Ascending aorta (tissue), 2 donors: ENCODE data around the gene CCDC50. TPM values are rescaled to one million over a fixed set of nuclear protein-coding genes. Genes with fewer than 3 reads are reported as not detected.
A peak's percentile ranks its signal among the peaks of the same experiment; 100 is the strongest.

Experiments used
- DNase-seq, 2 donors: peaks; one replicate each; pipeline ENCODE4 v3.0.0-alpha.2; 2019; ENCODE audit warnings: low spot score in 2 of 2
- H3K27ac ChIP-seq, 2 donors: fragments of 200-600 bp; sonication (generic); one replicate each; pipeline ENCODE4 v1.5.1; 2016 to 2017; ENCODE audit warnings: mild to moderate bottlenecking in 1 of 2
- H3K27me3 ChIP-seq: fragments of 200-600 bp; sonication (generic); one replicate; pipeline ENCODE4 v1.5.1; 2017
- H3K36me3 ChIP-seq, 2 donors: fragments of 200-600 bp; sonication (generic); one replicate each; pipeline ENCODE4 v1.5.1; 2016
- H3K4me1 ChIP-seq, 2 donors: fragments of 200-600 bp; sonication (generic); one replicate each; pipeline ENCODE4 v1.5.1; 2016 to 2017; ENCODE audit warnings: mild to moderate bottlenecking in 1 of 2
- H3K4me3 ChIP-seq, 2 donors: fragments of 200-600 bp; sonication (generic); one replicate each; pipeline ENCODE4 v1.5.1; 2016 to 2017; ENCODE audit warnings: mild to moderate bottlenecking in 1 of 2
- H3K9me3 ChIP-seq, 2 donors: fragments of 200-600 bp; sonication (generic); one replicate each; pipeline ENCODE4 v1.5.1; 2016
- intact Hi-C: fragments of 100-400 bp; cut with DNase I; formaldehyde crosslinking; loops from one replicate; pipeline ENCODE4 v1.15.1; 2023
- total RNA-seq: library from RNA; depleted of rRNA; stranded (reverse); fragments of >200 nt; gene quantifications from one replicate; pipeline ENCODE4 v1.1.0, GENCODE V29; 2016
- TF ChIP-seq, protein P1 (sequence below), 3 experiments: fragments of 200-600 bp in 2 of 3; fragments of 450-650 bp in 1 of 3; sonication (generic) in 2 of 3; IDR thresholded peaks; one replicate each; pipeline ENCODE4 v1.5.1; 2016 to 2019; ENCODE audit warnings: antibody characterized with exemption in 3 of 3, mild to moderate bottlenecking in 1 of 3, moderate library complexity in 1 of 3

CCDC50 gene
- total RNA-seq, 1 donor from 2014 or later, result 82.8 TPM

DNA sequence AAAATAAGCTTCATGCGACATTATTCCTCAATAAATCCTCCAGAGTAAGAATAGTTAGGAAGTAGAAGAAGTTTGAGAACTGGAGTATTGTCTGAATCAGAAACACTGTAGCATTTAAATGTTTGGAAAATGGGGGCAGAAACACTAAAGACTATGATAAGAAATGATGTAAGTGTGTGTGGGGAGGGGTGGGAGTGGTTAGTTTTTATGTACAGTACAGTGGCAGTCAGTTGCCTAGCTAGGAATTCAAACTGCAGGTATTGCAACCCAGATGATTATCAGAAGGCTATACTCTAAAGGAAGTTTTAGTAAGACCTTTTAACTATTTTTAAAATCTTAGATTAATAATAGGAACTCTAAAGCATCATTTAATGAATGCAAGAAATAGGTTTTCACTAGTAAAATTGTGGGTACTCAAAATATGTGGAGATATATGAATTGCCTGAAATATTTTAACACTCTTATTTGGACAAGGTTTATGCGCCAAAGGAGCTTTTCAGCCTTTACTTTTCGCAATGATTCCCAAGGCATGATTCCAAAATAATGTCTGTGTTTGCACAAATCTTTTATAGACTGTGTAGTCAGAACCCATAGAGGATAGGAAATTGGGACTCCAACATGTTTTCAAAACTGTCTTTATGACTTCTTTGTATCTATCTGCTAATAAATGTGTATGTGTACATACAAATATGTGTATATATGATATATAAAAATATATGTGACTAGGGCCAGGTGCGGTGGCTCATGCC, 8.0 kb upstream of the CCDC50 start:
- Histone ChIP-seq H3K27me3 (no peaks in the 10 kb centered on the region), H3K27ac (no peak overlapping the region), H3K4me1 (no peaks in the 10 kb centered on the region), H3K36me3 (no peaks in the 10 kb centered on the region), H3K4me3 (no peak overlapping the region), H3K9me3 (no peaks in the 10 kb centered on the region)
- TF ChIP-seq, protein P1, sequence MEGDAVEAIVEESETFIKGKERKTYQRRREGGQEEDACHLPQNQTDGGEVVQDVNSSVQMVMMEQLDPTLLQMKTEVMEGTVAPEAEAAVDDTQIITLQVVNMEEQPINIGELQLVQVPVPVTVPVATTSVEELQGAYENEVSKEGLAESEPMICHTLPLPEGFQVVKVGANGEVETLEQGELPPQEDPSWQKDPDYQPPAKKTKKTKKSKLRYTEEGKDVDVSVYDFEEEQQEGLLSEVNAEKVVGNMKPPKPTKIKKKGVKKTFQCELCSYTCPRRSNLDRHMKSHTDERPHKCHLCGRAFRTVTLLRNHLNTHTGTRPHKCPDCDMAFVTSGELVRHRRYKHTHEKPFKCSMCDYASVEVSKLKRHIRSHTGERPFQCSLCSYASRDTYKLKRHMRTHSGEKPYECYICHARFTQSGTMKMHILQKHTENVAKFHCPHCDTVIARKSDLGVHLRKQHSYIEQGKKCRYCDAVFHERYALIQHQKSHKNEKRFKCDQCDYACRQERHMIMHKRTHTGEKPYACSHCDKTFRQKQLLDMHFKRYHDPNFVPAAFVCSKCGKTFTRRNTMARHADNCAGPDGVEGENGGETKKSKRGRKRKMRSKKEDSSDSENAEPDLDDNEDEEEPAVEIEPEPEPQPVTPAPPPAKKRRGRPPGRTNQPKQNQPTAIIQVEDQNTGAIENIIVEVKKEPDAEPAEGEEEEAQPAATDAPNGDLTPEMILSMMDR (IDR thresholded peaks at IDR 0.05), result no peak
- intact Hi-C loops, result no loop called here
- no peak for DNase-seq

DNA sequence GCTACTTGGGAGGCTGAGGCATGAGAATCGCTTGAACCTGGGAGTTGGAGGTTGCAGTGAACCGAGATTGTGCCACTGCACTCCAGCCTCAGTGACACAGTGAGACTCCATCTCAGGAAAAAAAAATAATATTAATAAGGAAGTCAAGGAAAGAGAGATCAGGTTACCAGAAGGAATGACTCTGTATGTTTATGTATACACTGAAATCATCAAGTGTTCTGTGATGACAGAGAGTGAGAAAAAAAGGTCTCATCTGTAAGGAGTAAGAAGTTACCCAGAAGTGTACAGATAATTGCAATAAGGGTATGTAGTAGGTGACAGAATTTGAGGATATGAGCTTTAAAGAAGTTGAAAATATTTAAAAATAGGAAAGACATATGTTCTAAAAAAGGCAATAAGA, 4.3 kb upstream of the CCDC50 start:
- Histone ChIP-seq H3K27me3 (no peaks in the 10 kb centered on the region), H3K4me3 (no peak overlapping the region), H3K4me1 (peaks cover 2 to 3% of the 10 kb centered on the region in 2 donors), H3K27ac (no peak overlapping the region), H3K36me3 (no peaks in the 10 kb centered on the region), H3K9me3 (no peaks in the 10 kb centered on the region)
- TF ChIP-seq, protein P1 (IDR thresholded peaks at IDR 0.05), result no peak
- intact Hi-C loops, result loop anchor here (5.0 kb wide), 1 partner anchor 52 kb away; no protein-coding TSS in a partner anchor
- DNase-seq, result no peak

DNA sequence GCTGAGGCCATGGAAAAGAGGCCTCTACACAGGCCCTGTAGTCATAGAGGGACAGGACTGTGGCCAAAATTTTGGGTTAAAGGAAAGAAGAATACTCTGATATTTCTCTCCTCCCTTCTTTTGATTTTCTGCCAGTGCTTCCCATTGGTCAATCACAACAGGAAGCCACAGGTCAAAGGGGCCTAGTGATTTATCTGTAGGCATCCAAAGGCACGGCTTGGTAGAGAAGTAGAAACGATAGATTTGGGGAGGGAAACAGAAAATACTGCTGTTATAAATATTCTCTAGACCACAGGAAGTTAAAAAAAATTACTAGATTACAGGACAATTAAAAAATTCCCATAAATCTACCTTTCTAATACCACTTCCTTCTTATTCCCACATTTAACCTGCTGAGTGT, 1.7 kb upstream of the CCDC50 start:
- H3K4me3 ChIP-seq, result no peak overlapping the region
- TF ChIP-seq, protein P1 (IDR thresholded peaks at IDR 0.05), result no peak
- DNase-seq, result no peak
- no peaks in the 10 kb centered on the region for H3K27me3 ChIP-seq
- no peaks in the 10 kb centered on the region for H3K36me3 ChIP-seq
- H3K27ac ChIP-seq, result no peak overlapping the region
- intact Hi-C loops, result loop anchor here (5.0 kb wide), 1 partner anchor 50 kb away; no protein-coding TSS in a partner anchor
- H3K9me3 ChIP-seq, result no peaks in the 10 kb centered on the region
- H3K4me1 ChIP-seq, result peaks cover 3 to 8% of the 10 kb centered on the region in 2 donors

DNA sequence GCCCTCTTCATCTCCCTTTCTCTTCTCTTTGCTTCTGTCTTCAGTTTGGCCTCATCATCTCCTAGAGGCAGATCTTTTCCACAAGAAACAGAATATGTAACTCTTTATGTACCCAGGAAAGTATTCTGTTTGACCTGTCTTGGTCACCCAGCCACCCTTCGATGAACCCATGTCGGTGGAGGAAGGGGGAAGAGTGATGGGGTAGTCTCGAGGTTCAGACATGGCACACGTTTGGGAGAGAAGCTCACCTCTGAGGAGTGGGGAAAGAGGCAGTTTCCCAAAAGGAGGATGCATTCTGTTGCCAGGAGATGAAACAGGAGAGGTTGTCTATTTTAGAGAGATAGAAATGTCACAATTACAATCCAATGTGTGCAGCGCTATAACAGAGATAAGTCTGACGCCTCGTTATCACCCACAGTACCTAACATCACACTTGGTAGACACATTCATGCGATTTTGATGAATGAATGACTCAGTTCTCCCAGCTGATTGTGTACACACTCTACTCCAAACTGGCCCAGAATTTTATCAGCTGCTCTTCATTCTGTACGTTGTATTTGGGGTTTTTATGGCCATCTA, 722 bp upstream of the CCDC50 start:
- intact Hi-C loops, result loop anchor here (5.0 kb wide), 1 partner anchor 49 kb away; no protein-coding TSS in a partner anchor
- Histone ChIP-seq H3K36me3 (no peaks in the 10 kb centered on the region), H3K27ac (peak overlapping the region; percentile 92 to 99), H3K27me3 (no peaks in the 10 kb centered on the region), H3K4me3 (peak overlapping the region; percentile 87 to 100), H3K4me1 (peaks cover 3 to 13% of the 10 kb centered on the region in 2 donors), H3K9me3 (no peaks in the 10 kb centered on the region)
- no peak for DNase-seq
- TF ChIP-seq, protein P1 (IDR thresholded peaks at IDR 0.05), result no peak

DNA sequence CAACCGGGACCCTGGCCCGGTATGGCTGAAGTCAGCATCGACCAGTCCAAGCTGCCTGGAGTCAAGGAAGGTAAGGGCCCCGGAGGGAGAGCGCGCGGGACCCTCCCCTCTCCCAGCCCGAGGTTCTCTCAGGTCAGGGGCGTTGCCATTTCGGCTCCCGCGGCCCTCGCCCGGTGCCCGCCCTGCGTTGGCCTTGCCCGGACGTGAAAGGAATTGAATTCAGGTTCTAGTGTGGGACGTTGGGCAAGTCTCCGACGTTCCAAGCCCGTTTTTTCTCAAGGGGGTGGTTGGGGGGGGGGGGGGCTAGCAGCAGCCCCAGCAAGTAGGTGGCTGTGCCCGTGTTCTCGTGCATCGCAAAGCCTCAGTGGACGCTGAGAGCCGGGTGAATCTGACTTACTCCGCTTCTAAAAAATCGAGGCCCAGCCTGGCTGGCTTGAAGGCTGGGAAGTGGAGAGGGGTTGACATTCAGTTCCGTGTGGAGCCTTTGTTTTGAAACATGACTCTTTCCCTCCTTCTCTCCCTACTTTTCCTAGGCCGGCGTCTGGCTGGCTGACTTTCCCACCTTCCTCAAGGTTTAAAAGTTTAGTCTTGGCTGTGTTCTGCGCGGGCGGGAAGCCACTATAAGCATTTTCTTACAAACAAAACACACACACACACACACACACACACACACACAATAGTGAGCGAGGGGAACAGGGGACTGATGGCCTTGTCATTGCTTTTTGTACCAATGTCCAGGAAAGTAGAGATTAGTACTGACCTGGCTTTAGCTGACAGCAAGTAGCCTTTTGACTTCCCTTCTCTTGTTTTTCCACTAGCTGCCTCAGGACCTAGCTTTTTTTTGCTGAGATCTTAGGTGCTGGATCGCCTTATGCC, 698 bp downstream of the CCDC50 start, which contains the start of gene UTS2B:
TSS of gene UTS2B (minus strand) at position 873 of the 876 bp plus-strand sequence. CDS start 48,337 bp downstream, outside the sequence.
- peak in 1 of 2 donors; percentile 74 for DNase-seq
- Histone ChIP-seq H3K4me3 (peak within 1 kb of the TSS; percentile 87 to 100), H3K9me3 (no peaks in the 10 kb centered on the region), H3K27ac (peak within 1 kb of the TSS; percentile 92 to 99), H3K36me3 (no peaks in the 10 kb centered on the region), H3K27me3 (no peaks in the 10 kb centered on the region), H3K4me1 (peaks cover 3 to 17% of the 10 kb centered on the region in 2 donors)
- TF ChIP-seq, protein P1 (IDR thresholded peaks at IDR 0.05), result no peak
- intact Hi-C loops, result loop anchor here (1.0 to 5.0 kb wide), 2 partner anchors 27 to 47 kb away; no protein-coding TSS in a partner anchor
